HG02870 (cell line): Measurements from ENCODE around the gene LRMDA.

Source experiments
- ATAC-seq: cut with Tn5 transposase; IDR thresholded peaks from one replicate; pipeline ENCODE4 v1.9.1; 2021; ENCODE audit warnings: mild to moderate bottlenecking, moderate library complexity; ENCODE audit not compliant: unreplicated experiment

Gene LRMDA

GRCh38 chr10:75852851-75853484 is 421.5 kb downstream of the LRMDA start:
- no peak for ATAC-seq

GRCh38 chr10:75857269-75857846 is 425.9 kb downstream of the LRMDA start:
- no peak for ATAC-seq

GRCh38 chr10:75857896-75858295 is 426.5 kb downstream of the LRMDA start:
- no peak for ATAC-seq

- no peak for ATAC-seq
Observed at GRCh38 chr10:75858339-75858738, 426.9 kb downstream of the LRMDA start.

GRCh38 chr10:75859141-75859540 is 427.7 kb downstream of the LRMDA start:
- ATAC-seq, result no peak

GRCh38 chr10:75860009-75860408 is 428.6 kb downstream of the LRMDA start:
- ATAC-seq, result no peak

GRCh38 chr10:75861582-75861981 is 430.2 kb downstream of the LRMDA start:
- ATAC-seq, result no peak

GRCh38 chr10:75862935-75863334 is 431.5 kb downstream of the LRMDA start:
- ATAC-seq, result no peak

- no peak for ATAC-seq
Observed at GRCh38 chr10:75864717-75865116, 433.3 kb downstream of the LRMDA start.

GRCh38 chr10:75865413-75866299 is 434.2 kb downstream of the LRMDA start:
- ATAC-seq, result no peak

GRCh38 chr10:75866300-75866625 is 434.8 kb downstream of the LRMDA start:
- no peak for ATAC-seq

- ATAC-seq, result no peak
Observed at GRCh38 chr10:75866731-75867130, 435.3 kb downstream of the LRMDA start.

- no peak for ATAC-seq
Observed at GRCh38 chr10:75868574-75868973, 437.1 kb downstream of the LRMDA start.

- ATAC-seq, result no peak
Observed at GRCh38 chr10:75870039-75870645, 438.7 kb downstream of the LRMDA start.

GRCh38 chr10:75875740-75876139 is 444.3 kb downstream of the LRMDA start:
- no peak for ATAC-seq

GRCh38 chr10:75876710-75877109 is 445.3 kb downstream of the LRMDA start:
- no peak for ATAC-seq

GRCh38 chr10:75877877-75878276 is 446.5 kb downstream of the LRMDA start:
- ATAC-seq, result no peak

- no peak for ATAC-seq
Observed at GRCh38 chr10:75878586-75878985, 447.2 kb downstream of the LRMDA start.

- ATAC-seq, result no peak
Observed at GRCh38 chr10:75880031-75880775, 448.8 kb downstream of the LRMDA start.

- ATAC-seq, result no peak
Observed at GRCh38 chr10:75883081-75884072, 452.0 kb downstream of the LRMDA start.
